RKO (cell line): ENCODE data around the gene CDKN2A.

Source experiments
- DNase-seq: peaks from one replicate; pipeline ENCODE4 v3.0.0-alpha.2; 2016; ENCODE audit warnings: low spot score

Gene CDKN2A

GRCh38 chr9:21941337-21941995, 52.7 kb downstream of the CDKN2A start:
- DNase-seq = no peak

- no peak for DNase-seq
These were observed 58.0 kb downstream of the CDKN2A start for GRCh38 chr9:21936161-21936560.

GRCh38 chr9:21935631-21936030, 58.6 kb downstream of the CDKN2A start:
- no peak for DNase-seq

- no peak for DNase-seq
These were observed 60.3 kb downstream of the CDKN2A start for GRCh38 chr9:21933865-21934264.

GRCh38 chr9:21933281-21933680, 60.9 kb downstream of the CDKN2A start:
- DNase-seq = no peak

GRCh38 chr9:21931428-21931827, 62.8 kb downstream of the CDKN2A start:
- no peak for DNase-seq

GRCh38 chr9:21927752-21928151, 66.4 kb downstream of the CDKN2A start:
- DNase-seq = no peak

- DNase-seq = no peak
These were observed 70.5 kb downstream of the CDKN2A start for GRCh38 chr9:21923694-21924093.

- DNase-seq = peak; percentile 51
These were observed 74.5 kb downstream of the CDKN2A start for GRCh38 chr9:21919377-21920362.
